Osteocyte (in vitro differentiated cells): ENCODE measurements around the gene TMEM178B. TPM values are rescaled to one million over a fixed set of nuclear protein-coding genes. Genes with fewer than 3 reads are reported as not detected.

Source experiments
- DNase-seq: peaks from one replicate; pipeline ENCODE4 v3.0.0; 2021; ENCODE audit warnings: mixed read lengths; ENCODE audit not compliant: unreplicated experiment; ENCODE audit errors: extremely low spot score
- H3K27ac Mint-ChIP-seq: one replicate; pipeline ENCODE4 v1.8.0; 2021; ENCODE audit warnings: mild to moderate bottlenecking, mixed read lengths; ENCODE audit not compliant: unreplicated experiment
- H3K27me3 Mint-ChIP-seq: one replicate; pipeline ENCODE4 v1.8.0; 2021; ENCODE audit warnings: mixed read lengths; ENCODE audit not compliant: unreplicated experiment
- H3K36me3 Mint-ChIP-seq: one replicate; pipeline ENCODE4 v1.8.0; 2021; ENCODE audit warnings: mixed read lengths; ENCODE audit not compliant: unreplicated experiment
- H3K4me1 Mint-ChIP-seq: one replicate; pipeline ENCODE4 v1.8.0; 2021; ENCODE audit warnings: mixed read lengths; ENCODE audit not compliant: unreplicated experiment
- H3K4me3 Mint-ChIP-seq: one replicate; pipeline ENCODE4 v1.8.0; 2021; ENCODE audit warnings: mild to moderate bottlenecking, moderate library complexity, mixed read lengths; ENCODE audit not compliant: unreplicated experiment
- H3K9me3 Mint-ChIP-seq: one replicate; pipeline ENCODE4 v1.8.0; 2021; ENCODE audit warnings: mixed read lengths; ENCODE audit not compliant: unreplicated experiment
- total RNA-seq: library from RNA; stranded (reverse); gene quantifications from 2 replicates; pipeline ENCODE4 v1.2.1, GENCODE V29; 2021
- TF ChIP-seq, protein P1 (sequence below): fragments of 200-600 bp; sonication (generic); IDR thresholded peaks from 2 replicates; pipeline ENCODE4 v1.5.0; 2021; ENCODE audit warnings: antibody characterized with exemption, mild to moderate bottlenecking, moderate library complexity

Gene TMEM178B
- total RNA-seq, 1 donor from 2014 or later = 0.70 TPM

DNA sequence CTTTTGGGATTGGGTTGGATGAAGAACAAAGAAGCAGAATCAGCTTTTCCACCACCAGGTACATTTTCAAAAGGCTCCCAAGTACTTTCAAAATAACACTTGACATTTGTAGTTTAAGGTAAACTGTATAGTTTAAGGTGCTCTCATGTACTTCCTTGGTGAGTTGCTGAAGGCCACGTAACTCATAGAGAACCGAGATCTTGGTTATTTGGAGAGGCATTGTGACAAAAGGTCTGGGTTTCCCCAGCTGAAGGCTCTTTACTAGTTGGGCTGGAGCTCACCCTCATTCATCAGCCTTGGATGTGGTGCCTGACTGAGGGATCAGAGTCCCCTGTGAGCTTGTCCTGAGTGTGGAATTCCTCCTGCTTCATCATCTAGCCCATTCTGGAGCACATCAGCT lies 191.8 kb downstream of the TMEM178B start:
- Mint-ChIP-seq H3K4me3 (no peak overlapping the region), H3K27me3 (peaks cover 2% of the 10 kb centered on the region), H3K27ac (no peak overlapping the region), H3K4me1 (no peaks in the 10 kb centered on the region), H3K36me3 (no peaks in the 10 kb centered on the region), H3K9me3 (no peaks in the 10 kb centered on the region)
- no peak for DNase-seq
- TF ChIP-seq, protein P1, sequence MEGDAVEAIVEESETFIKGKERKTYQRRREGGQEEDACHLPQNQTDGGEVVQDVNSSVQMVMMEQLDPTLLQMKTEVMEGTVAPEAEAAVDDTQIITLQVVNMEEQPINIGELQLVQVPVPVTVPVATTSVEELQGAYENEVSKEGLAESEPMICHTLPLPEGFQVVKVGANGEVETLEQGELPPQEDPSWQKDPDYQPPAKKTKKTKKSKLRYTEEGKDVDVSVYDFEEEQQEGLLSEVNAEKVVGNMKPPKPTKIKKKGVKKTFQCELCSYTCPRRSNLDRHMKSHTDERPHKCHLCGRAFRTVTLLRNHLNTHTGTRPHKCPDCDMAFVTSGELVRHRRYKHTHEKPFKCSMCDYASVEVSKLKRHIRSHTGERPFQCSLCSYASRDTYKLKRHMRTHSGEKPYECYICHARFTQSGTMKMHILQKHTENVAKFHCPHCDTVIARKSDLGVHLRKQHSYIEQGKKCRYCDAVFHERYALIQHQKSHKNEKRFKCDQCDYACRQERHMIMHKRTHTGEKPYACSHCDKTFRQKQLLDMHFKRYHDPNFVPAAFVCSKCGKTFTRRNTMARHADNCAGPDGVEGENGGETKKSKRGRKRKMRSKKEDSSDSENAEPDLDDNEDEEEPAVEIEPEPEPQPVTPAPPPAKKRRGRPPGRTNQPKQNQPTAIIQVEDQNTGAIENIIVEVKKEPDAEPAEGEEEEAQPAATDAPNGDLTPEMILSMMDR = no peak

DNA sequence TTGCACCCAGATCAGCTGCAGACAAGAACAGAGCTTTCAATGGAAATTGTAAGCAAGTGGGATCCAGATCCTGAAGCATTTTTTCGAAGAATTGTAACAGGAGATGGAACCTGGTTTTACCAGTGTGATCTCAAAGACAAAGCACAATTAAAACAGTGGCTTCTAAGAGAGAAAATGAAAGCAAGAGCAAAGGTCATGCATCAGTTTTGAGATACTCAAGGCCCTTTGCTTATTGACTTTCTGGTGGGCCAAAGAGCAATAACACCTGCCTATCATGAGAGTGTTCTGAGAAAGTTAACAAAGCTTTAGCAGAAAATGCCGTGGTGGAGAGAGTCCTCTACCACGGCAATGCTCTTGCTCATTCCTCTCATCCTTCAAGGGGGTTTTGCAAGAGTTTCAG lies 194.8 kb downstream of the TMEM178B start:
- Mint-ChIP-seq H3K27me3 (peaks cover 2% of the 10 kb centered on the region), H3K36me3 (no peaks in the 10 kb centered on the region), H3K9me3 (no peaks in the 10 kb centered on the region), H3K4me1 (no peaks in the 10 kb centered on the region), H3K4me3 (no peak overlapping the region), H3K27ac (no peak overlapping the region)
- no peak for DNase-seq
- TF ChIP-seq, protein P1 = no peak

DNA sequence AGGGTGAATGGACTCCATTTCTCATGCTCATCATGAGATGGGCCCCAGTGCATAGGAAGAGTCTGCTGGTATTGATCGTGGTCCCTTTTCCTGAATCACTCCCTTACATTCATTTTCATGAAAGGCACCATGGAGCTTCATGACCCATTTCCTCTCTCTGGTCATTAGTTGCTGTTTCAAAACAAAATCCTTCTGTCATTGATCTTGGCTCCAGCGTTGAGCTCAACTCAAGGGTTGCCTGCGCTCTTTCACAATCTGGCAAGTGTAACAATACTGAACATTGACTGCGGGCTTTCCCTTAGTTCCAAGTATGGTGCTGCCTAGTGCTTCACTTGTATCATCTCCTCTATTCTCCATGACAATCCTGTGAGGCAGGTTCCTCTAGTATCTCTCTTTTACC lies 197.6 kb downstream of the TMEM178B start:
- H3K27ac Mint-ChIP-seq = no peak overlapping the region
- H3K4me3 Mint-ChIP-seq = no peak overlapping the region
- H3K36me3 Mint-ChIP-seq = no peaks in the 10 kb centered on the region
- no peaks in the 10 kb centered on the region for H3K9me3 Mint-ChIP-seq
- DNase-seq = no peak
- TF ChIP-seq, protein P1 = no peak
- no peaks in the 10 kb centered on the region for H3K4me1 Mint-ChIP-seq
- H3K27me3 Mint-ChIP-seq = no peaks in the 10 kb centered on the region

DNA sequence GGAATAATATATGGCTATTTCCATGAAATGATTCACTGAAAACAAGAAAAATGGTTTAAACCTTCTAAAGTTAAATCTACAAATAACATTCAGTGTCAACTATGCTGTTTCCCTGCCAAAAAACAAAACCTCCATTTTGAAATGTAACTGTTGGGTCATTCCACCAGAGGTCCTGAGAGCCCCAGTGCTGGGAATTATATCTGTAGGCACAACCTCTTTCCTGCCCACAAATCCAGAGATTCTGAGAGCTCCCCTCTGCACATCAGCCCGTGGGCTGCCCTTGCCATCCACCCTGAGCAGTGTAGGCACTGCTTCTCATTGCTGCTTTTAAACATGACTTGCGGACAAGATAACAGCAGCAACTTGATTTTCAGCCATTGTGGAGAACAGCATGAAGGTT lies 198.6 kb downstream of the TMEM178B start:
- no peaks in the 10 kb centered on the region for H3K4me1 Mint-ChIP-seq
- H3K27ac Mint-ChIP-seq = no peak overlapping the region

DNA sequence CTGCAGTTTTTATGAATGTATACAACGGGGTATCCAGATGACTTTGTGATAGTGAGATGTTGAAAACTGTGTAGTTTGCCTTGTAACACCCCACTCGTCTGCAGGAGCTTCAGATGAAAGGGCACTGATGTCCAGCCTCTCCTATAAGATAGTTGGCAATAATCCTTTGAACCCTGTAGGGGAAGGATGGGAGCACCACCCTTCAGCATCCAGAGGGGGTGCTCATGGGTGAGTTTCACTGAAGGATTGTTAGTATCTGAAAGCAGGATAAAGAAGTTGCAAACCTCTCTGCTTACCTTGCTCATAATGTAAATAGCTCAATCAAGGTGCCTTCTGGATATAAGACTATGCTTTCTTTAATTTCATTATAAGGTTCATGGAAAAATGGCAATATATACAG lies 201.5 kb downstream of the TMEM178B start:
- Mint-ChIP-seq H3K4me1 (no peaks in the 10 kb centered on the region), H3K27ac (no peak overlapping the region), H3K9me3 (no peaks in the 10 kb centered on the region), H3K27me3 (no peaks in the 10 kb centered on the region), H3K36me3 (no peaks in the 10 kb centered on the region), H3K4me3 (no peak overlapping the region)
- TF ChIP-seq, protein P1 = no peak
- no peak for DNase-seq

More for the DNA sequence above, 198.6 kb downstream of the TMEM178B start:
- Mint-ChIP-seq H3K4me3 (no peak overlapping the region), H3K36me3 (no peaks in the 10 kb centered on the region), H3K27me3 (no peaks in the 10 kb centered on the region), H3K9me3 (no peaks in the 10 kb centered on the region)
- DNase-seq = no peak
- TF ChIP-seq, protein P1 = no peak
